Posterior vena cava (tissue), 2 donors: ENCODE measurements around the gene GDF15. TPM values are rescaled to one million over a fixed set of nuclear protein-coding genes. Genes with fewer than 3 reads are reported as not detected.

Experiments
- DNase-seq: peaks from one replicate; pipeline ENCODE4 v3.0.0-alpha.2; 2020; ENCODE audit warnings: low spot score
- intact Hi-C, 2 donors: fragments of 100-400 bp; cut with DNase I; formaldehyde crosslinking; loops; one replicate each; pipeline versions ENCODE4 v1.14.1 to v1.14.2; 2022 to 2023
- total RNA-seq, 2 donors: library from RNA; stranded (reverse); fragmentation: NEBNext Ultra II Directional; extraction: Animal tissue kit (Norgen Biotek cat#: 25700); gene quantifications; one replicate each; pipeline ENCODE4 v1.2.1, GENCODE V29; 2021
- donor health status: DM: yes; HTN: yes; CAD: no.
- donor health status: DM: yes; HTN: yes; CAD: no.

Gene GDF15
- total RNA-seq, 2 donors from 2014 or later = 3.1 to 4.5 TPM

DNA sequence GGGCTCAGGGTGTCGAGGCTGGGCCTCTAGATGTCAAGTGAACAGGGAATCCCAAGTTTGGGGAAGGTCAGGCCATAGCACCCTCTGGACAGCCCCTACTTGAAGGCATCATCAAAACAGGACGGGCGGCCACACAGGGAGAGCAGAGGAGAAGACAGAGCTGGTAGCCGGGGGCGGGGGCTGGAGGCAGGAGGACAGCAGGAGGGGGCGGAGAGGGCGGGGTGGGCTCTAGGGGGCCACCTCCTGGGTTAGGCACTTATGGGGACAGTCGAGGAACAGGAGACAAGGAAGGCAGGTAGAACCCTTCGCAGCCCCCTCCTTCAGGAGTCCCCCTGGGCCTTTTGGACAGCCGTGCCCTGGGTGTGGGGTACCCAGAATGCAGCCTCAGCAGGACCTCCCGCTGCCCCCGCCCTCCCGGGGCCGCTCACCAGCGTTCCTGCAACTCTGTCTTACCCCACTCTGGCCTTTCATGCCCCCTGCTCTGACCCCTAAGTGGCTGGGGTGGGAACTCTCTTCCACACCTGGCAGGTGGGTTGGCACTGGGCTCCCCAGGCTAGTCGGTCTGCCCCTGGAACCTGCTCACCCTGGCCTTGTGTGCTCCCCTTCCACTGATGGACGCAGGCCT is 39.0 kb downstream of the GDF15 start:
- intact Hi-C loops = no loop called here
- no peak for DNase-seq

DNA sequence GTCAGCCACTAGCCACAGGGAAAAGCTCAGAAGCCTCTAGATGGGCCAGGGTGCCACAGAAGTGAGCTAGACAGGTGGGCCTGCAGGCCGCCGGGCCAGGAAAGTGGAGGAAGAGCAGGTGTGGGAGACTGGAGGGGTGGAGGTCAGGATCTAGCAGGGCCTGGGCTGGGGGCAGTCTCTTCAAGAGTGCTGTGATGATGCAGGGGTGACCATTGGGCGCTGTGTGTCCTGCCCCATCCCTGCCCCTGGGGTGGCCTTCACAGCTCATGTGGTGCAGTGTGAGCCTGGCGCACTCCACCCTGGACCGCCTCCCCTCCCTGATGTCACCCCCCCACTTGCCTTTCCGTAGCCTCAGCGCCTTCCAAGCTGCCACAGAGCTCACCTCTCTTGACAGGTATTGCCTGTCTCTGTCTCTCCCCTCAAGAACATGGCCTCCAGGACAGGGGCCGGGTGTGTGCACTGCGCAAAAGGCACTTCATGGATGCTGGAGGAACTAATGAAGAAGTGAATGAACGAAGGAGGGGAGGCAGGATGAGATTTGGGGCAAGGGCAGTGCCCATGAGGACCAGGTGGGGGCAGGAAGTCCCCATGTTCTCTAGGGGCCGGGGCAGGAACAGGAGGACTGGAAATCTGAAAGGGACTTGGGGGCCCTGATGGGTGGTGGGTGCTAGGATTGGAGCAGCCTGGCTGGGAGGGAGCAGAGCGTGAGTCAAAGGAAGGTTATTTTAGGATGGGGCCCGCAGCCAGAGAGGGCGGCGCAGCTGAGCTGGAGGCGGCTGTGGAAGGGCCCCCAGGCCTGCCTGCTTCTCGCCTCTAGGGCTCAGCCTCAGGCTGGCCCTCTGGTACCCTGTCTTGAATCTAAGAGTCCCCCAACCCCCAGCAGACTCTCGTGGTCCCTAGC is 39.8 kb downstream of the GDF15 start:
- intact Hi-C loops = no loop called here
- DNase-seq = peak; percentile 91

DNA sequence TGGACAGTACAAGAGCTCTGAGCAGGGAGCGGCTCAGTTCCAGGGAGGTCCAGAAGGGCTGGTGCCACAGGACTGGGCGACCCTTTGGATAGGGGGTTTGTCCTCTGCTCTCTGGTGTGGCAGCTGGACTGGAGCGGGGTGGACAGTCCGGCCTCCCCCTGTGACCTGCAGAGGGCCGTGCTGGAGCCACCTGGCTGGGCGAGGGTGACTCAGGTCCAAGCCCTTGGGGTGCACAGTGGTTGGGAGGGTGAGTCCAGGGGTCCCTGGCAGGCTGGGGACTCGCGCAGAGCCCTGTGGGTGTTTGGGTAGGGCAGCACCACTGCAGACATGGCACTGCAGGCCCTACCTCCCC is 40.4 kb downstream of the GDF15 start:
- no peak for DNase-seq
- intact Hi-C loops = no loop called here

DNA sequence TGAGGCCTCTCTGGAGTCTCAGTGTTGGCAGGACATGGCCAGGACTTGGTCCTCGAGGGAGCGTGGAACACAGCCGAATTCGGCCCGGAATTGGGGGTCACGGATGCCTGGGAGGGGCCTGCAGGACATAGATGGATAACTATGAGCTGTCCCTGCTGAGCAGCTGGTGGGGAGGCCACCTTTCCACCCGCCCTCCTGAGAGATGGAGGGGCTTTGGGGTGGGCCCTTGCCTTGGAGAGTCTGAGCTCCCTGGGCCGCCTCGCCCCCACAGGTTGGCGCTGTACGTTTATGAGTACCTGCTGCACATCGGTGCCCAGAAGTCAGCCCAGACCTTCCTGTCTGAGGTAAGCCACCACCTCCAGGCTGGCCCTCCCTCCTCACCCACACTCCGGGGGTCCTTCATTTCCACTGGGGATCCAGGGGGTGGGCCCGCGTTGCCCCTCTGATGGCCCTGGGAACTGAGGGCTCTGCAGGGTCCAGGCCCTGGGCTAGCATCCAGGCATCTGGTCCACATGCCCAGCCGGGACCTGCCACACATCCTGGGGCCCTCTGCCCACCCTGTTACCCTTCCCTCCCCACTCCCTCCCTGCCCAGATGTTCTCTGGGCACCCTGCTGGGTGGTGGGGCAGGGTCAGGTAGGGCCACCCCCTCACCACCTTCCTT is 41.3 kb downstream of the GDF15 start:
- intact Hi-C loops = no loop called here
- DNase-seq = no peak

DNA sequence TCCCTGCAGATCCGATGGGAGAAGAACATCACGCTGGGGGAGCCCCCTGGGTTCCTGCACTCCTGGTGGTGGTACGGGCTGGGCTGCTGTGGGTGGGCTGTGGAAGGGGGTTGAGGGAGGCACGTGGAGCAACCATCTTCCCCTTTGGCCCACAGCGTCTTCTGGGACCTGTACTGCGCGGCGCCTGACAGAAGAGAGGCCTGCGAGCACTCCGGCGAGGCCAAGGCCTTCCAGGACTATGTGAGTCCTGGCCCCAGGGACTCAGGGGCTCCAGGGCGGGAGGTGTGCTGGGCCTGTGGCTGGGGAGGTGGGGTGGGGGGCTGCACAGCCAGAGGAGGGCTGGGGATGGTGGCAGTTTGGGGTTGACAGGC is 41.8 kb downstream of the GDF15 start:
- no peak for DNase-seq
- intact Hi-C loops = no loop called here

DNA sequence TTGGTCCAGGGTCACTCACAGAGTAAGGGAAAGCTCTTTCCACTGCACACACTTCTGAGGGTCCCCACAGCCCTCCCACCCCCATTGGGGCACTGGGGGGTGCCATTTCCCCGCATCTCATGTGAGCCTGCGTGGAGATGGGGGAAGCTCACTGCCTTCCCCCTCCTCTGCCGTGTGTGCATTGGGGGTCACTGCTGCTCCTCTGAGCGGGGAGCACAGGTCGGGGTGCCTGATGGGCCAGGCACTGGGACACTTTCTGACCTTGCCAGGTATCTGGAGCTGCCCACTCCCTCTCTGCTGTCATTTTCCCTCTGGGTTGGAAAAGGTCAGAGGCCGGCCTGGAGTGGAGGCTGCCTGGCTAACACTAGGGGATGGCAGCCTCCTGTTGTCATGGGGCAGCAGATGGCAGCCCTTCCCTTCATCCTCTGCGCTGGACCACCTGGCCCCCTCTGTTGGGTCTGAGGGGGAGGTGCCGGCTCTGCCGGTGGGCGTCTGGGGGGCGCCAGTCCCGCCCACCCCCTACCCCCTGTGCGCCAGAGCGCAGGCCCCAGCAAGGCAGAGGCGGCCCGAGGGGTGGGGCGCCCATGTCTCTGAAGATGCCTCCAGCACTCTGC is 42.3 kb downstream of the GDF15 start:
- intact Hi-C loops = no loop called here
- no peak for DNase-seq

DNA sequence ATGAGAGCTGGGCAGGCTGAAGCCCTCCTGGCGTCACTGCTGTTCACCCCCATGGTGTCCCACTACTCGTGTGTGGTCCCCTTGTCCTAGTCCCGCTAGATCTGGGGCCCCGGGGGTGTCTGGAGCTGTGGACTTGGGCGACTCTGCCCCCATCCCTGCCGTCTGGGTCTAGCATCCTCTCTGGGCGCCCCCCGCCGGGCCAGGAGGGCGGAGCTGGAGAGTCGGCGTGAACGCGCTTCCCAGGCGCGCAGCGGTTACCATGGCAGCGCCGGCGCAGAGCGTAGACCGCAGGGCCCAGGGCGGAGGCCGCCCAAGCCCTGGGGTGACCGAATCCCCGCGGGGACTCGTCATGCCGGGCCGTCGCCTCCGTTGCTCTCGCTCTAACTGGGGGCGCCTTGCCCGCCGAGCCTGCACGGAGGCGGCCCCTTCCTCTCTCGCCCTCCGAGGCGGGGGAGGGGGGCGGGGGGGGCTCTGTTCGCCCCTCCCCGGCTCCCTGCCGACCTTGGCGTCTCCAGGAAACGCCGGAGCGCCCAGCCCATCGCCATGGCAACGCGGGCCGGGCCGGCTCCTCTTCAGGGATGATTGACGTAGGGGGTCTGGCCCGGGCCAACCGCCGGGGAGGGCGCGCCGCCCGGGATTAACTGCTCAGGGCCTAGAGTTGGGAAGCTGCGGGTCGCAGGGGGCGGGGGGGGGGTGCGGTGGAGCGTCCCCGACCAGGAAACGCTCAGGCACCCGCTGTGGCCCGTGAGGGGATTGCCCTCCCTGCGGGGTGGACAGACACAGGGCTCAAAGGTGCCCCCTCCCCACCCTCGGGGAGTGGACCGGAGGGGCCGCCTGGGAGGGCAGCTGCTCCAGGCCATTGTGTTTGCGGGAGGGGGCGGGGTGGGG is 43.1 kb downstream of the GDF15 start:
- DNase-seq = peak; percentile 93
- intact Hi-C loops = no loop called here

DNA sequence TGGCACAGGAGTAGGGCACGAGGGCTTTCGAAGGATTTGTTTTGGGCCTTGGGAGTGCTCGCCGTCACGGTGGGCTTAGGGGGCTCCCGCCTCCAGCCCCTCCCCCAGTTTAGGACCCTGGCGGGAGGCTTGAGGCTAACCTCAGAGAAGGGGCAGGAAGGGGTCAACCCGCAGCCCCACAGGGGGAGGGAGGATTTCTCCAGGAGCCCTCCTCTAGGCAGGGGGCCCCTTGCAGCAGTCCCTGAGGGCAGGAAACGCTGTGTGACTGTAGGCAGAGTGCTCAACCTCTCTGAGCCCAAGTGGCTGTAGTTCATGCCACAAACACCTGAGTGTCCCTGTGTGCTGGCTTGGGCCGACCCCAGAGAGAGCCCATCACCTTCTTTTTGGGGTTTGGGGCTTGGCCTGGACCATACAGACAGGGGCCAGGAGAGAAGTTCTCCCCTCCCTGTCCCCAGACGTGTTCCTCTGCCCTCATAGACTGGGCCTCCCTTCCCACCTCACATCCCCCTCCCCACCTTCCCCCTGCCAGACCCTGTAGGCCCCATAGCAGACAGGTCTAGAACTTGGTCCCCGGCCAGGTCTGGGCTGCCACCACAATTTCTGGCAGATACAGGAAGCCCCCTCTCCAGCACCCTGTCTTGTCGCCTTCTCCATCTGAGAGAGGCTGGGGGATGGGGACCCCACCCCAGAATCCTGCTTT is 43.9 kb downstream of the GDF15 start:
- no peak for DNase-seq

DNA sequence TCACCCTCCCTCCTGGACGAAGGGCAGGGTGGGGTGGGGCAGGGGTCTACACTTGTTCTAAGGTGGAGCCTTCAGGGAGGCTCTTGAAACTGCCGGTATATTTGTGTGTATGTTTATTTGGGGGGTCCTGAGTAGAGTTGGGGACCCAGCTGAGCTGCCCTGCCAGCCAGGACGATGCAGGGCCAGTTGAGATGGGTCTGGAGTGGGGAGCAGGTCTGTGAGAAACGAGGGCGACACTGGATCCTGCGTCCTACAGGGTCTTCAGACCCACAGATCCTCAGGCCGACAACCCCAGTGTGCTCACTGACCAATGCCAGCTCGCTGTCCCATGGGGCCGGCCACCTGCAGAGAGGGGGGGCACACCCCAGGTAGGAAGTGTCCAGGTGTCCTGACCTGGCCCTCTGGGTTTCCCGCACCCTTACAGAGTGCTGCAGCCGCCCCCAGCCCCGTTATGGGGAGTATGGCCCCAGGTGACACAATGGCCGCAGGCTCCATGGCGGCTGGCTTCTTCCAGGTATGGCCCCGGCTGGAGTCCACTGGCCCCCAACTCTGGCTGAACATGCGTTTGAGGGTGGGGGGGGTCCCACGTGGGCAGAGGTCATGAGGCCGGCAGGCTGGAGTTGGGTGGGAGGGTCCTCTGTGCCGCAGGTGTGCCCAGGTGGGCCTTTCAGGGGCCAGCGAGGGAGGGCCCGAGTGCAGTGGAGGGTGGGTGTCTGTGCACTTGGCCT is 44.6 kb downstream of the GDF15 start:
- DNase-seq = no peak
- intact Hi-C loops = no loop called here

More for the DNA sequence above, 43.9 kb downstream of the GDF15 start:
- intact Hi-C loops = no loop called here

DNA sequence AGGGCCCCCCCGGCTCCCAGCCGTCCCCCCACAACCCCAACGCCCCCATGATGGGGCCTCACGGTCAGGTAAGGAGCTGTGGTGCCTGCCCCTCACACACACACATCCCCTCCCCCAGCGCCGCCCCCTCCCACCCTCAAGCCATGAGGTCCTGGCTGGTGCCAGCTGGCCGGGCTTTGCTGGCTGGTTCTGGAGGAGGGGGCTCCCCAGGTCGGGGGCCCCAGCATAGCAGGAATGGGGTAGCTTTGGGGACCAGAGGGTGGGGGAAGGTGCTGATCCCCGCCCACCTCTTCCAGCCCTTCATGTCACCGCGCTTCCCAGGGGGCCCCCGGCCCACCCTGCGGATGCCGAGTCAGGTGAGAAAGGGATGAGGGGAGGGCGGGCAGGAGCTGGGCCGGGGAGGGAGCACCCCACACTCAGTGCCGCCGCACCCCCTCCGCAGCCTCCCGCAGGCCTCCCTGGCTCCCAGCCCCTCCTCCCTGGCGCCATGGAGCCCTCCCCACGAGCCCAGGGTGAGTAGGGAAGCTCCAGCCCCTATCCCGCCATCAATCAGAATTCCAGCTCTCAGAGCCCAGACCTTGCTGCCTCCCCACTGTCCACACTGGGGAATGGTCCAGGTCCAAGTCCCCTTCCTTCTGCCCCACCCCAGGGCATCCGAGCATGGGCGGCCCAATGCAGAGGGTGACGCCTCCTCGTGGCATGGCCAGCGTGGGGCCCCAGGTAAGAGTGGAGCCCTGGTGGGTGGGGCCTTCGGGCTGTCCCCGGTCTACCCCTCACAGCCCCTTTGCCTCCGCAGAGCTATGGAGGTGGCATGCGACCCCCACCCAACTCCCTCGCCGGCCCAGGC is 45.6 kb downstream of the GDF15 start:
- no peak for DNase-seq

DNA sequence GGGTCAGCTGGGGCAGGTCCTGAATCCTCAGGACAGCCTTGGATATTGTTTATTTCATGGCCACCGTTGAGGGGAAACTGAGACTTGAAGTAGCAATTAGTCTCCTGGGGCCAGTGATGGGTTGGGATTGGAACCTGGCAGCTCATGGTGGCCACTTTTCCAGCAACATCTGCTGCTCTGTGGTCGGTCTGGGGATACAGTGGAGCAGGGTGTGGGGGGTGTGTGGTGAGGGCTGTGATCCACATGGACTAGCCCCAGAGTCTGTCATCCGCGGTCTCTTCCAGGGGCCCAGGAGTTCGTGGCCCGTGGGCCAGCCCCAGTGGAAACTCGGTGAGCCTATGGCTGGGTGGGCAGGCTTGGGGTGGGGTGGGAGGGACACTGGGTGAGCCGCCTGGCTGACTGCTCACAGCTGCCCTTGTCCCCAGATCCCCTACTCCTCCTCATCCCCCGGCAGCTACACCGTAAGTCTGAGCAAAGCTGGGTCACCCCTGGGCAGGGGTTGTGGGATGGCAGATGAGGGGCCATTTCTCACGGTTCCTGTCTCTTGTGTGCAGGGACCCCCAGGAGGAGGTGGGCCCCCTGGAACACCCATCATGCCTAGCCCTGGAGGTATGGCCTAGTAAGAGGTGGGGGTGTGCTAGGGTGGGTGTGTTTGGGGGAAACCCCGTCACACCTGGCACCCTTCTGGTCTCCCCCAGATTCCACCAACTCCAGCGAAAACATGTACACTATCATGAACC is 46.5 kb downstream of the GDF15 start:
- DNase-seq = no peak
- intact Hi-C loops = no loop called here

More for the DNA sequence above, 45.6 kb downstream of the GDF15 start:
- intact Hi-C loops = no loop called here

DNA sequence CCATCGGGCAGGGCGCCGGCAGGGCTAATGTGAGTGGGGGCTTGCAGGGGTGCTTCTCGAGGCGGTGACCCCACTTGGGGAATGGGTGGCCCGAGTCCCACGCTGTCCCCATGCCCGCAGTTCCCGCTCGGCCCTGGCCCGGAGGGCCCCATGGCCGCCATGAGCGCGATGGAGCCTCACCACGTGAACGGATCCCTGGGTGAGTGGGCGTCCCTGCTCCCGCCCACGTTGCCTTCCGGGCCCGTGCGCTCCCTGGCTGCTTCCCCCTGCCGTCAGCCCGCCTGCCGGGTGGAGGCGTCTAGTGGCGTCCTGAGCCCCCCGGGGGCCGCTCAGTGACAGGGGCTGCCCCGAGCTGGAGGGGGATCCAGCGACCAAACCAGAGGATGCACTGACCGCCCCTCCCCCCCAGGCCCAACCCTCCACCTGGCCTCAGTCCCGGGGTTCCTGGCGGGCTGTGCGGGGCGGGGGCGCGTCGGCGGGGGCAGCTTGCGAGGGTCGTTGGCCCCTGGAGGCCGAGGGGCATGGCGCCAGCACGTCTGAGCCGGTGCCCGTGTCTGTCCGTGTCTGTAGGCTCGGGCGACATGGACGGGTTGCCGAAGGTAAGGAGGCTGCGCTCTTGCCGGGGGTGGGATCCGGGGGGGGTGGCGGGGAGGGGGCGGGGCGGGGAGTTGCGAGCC is 47.2 kb downstream of the GDF15 start:
- intact Hi-C loops = no loop called here

DNA sequence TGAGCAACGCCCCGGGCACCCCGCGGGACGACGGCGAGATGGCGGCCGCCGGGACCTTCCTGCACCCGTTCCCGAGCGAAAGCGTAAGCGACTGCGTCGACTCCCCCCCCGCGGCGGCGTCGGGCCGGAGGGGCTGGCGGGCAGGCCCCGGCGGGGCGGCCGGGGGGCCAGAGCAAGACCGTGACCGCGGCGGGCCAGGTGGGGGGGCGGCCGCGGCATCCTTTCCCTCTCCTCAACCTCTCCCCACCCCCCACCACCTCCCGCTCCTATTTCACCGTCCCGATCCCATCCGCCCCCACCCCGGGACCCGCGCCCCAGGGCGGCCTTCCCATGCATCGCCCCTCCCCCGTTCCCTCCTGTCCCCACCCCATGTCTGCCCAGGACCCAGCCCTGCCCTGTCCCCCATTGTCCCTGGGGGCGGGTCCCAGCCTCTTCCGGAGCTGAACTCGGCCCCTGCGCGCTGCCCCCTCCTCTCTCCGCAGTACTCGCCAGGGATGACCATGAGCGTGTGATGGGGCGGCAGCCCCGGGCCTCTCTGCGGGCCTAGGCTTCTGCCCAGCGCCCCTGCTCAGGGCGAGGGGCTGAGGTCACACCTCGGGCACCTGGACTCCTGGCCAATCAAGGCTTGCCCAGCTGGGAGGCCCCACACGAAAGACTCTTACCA is 47.9 kb downstream of the GDF15 start:
- no peak for DNase-seq
- intact Hi-C loops = no loop called here

More for the DNA sequence above, 47.2 kb downstream of the GDF15 start:
- no peak for DNase-seq

DNA sequence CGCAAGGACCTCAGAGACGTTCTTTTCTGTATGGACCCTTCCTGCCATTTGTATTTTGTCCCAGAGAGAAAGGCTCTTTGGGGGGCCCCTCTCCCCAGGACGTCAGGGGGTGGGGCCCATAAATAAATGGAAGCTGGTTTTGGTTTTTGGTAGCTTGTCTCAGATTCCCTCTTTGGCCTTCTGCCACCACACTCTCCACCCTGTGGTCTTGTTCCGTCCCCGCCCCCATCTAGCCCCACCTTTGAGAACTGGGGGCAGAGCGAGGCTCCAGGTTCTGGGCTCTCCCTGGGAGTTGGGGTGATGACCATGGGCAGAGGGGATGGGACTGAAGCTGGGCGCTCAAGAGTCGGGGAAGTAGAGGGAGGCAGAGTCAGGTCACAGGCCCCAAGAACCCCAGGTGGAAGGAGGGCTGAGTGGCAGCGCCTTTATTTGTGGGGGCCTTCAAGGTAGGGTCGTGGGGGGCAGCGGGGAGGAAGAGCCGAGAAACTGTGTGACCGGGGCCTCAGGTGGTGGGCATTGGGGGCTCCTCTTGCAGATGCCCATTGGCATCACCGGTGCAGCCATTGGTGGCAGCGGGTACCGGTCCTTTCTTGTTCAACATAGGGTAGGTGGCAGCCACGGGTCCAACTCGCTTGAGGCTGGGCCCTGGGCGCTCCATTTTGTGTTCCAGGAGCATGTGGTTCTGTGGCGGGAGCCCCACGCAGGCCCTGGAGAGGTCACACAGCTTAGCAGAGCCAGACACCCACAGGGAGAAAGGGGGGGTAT is 48.6 kb downstream of the GDF15 start:
- intact Hi-C loops = no loop called here
- DNase-seq = no peak
